Measurements from ENCODE around the gene MARCHF6.
"Not testable (repeated sequence)": the region's sequence is repeated elsewhere in the genome, so short reads cannot be mapped to it uniquely, and the experiment has no call there.

MARCHF6 gene

DNA sequence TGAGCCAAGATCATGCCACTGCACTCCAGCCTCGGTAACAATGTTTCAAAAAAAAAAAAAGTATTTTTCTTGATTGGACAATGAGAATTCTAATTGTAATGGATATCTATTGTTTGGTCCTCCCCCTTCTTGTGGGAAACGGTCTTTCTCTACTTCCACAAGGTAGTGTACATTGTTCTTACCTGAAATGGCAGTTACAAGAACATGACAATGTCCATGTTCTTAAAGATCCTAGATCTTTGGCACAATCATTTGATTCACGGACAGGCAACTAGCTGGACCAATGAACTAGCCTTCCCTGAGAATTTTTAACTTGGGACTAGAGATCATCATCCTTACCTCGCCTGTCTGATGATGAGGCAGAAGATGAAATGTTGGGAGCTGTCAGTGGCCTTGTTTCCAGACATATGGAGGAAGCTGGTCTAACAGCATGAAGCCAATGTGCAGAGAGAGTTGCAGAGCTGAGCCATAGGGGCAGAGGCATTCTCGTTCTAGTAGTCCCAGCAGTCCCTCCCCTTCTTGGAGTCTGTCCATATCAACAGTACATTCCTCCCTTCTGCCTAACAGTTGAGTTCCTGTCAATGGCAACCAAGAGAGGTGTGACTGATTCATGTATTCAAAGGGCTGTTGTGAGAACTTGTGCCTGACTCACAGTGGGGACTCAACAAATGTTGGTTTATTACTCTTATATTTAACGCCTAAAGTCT is 2.1 kb upstream of the MARCHF6 start:
- no peak for DNase-seq

DNA sequence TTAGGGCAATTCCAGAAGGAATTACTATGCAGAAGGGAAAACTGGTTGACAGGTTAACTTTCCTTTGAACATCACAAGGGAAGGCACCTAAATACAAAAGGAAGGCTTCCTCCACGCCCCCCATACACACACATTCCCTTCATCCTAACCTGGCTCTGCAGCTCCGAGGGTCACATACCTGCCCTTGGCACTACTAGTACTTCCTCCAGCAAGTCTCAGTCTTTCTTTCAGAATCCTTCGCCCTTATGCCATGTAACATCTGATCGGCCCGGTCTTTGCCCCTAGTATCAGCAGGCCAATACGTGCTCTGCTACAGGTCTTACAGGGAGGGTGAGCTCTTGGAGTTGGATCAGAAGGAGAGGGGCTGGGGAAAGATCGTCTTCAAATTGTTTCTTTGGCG is 1.6 kb upstream of the MARCHF6 start:
- DNase-seq, result no peak

DNA sequence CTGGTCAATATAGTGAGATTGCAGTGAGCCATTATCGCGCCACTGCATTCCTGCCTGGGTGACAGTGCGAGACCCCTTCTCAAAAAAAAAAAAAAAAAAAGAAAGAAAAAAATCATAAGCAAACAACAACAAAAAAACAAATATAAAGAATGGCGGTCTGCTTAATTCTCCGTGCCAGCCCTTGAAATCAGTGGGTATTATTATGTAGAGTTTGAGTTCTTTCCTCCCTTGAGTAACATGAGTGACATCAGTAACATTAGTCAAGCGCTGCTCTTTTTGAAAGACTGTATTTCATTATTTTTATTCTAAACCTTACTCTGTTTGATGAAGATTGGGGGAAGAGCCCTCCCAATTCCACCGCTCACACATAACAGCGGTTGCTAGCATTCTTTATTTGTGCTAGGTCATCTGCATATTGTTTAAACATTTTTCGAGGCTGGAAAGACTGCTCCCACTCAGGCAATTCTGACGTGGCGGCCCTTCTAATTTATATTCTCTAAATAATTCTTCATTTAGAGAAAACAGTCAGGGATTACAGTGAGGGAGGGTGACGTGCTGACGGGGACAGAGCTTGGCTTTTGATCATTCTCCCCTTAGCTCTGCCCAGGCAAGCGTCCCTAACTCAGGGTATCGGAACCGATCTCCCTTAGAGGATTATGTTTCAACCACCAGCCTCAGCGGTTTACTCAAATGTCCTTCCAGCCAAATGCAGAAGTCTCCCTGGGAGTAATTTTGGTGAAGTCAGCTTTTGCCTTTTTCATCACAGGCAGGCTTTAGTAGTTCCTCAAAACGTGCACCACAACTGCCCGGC is 860 bp upstream of the MARCHF6 start:
- DNase-seq, result peak; percentile 73

DNA sequence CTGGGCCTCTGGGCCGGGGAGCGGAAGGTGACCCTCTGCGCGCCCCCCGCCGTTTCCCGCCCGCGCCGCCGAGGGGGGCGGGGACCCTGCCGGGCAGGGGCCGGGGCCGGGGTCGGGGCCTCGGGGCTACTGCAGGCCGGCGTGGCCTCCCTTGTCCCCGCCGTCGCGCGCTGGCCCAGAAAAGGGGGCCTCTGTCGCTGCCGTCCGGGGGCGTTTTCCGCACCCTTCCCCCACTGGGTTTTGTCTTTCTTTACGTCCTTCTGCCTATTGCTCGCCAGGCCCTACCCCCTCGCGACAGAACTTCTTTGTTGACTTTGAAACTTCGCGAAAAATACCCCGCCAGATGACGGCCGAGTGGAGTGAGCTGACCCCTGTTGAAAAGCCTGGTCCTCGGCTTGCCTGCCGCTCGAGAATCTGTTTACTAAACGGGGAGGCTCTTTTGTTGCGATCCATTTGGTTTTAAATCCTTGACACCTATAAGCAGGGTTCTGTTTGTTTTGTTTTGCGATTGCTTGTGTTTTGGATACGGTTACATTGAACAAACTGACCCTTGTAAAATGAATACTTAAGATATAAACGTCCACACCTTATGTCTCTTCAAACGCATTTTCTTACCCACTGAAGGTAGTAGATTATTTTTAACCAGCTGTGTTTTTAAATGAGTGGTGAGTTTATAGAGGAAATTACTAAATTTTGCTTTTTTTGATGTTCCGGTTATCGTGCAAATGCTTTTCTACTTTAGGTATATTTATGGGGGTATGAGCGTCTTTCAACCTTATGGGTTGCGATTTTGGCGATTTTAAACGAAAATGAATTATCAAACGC is 765 bp downstream of the MARCHF6 start:
- peak; percentile 83 for DNase-seq

DNA sequence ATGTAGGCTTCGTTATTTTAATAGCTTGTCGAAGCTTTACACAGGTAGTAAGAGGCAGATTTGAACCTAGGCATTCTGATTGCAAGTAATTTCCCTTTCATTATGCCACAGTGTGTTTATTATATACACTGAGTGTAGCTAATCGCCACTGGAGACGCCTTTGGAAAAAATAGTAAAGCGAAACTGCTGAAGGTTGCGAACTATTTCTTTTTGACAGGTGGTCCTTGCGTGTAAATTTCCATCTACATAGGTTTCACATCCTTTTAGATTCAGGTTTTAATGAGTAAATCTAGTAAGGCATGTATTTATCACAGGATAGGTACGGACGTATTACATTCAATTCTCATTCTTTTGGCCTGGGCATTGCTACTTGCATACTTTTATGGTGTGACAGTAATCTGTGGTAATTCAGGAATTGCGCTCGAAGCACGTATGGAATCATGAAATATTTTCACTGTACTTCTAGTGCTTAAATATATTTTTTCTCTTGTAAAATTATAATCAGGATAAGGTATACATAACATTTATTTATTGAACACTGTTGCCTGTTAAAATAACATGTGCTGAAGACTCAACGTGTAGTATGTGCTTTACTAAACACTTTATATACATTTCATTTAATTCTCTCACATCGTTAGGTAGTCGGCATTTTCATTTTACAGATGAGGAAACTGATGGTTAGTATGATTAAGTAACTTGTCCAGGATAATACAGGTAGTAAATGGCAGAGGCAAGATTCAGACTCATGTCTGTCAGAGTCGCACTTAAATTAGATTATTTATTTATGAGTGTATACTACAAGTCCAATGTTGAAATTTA is 1.8 kb downstream of the MARCHF6 start:
- no peak for DNase-seq

DNA sequence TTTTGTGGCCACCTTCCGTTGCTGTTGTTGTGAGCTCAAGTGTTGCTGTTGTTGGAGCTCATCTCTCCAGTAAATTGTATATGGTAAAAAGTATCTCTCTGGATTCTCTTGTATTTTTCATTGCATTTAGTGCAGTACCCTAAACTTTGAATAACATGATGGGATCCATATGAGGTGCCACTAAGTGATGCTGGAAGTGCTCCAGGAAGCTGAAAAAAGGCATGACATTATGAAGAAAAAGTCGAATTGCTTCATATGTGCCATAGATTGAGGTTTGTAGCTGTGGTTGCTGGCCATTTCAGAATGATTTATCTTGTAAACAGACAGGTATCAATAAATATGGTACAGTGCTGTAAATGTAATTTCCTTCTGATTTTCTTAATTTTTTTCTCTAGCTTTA is 5.5 kb downstream of the MARCHF6 start:
- no peak for DNase-seq

DNA sequence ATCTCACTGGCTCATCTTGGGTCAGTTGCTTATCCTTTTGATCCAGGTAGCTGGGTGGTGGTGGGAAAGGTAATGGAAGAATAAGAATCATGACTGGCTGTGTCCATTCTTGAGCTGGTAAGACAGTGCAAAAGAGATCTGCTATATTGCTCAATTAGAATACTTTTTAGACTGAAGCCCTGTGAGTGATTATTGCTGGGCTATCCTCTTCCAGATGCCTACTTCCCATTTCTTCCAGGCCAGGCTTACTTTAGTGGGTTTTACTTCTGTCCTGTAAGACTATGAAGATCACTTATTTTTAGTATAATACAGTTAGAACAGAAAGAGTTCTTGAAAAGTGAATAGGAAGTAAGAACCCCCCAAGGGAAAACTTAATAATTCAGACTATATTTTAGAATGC is 7.2 kb downstream of the MARCHF6 start:
- DNase-seq, result no peak

DNA sequence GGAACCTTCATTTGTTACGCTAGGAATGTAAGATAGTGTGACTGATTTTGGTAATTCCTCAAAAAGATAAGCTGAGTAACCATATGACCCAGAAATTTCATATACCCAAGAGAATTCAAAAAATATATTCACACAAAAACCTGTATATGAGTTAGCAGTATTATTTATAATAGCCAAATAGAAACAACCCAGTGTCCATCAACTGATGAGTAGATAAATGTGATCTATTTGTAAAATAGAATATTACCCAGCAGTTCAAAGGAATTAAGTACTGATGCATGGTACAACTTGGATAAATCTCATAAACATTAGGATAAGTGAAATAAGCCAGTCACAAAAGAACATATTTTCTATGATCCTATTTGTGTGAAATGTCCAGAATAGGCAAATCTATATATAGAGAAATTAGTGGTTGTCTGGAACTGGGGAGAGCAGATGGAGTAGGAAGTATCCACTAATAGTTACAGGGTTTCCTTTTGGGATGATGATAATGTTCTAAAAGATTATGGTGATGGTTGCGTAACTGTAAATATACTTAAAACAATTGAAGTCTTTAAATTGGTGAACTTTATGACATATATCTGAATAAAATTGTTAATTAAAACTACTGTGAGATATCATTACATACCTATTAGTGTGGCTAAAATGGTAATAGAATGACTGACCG is 10.2 kb downstream of the MARCHF6 start:
- DNase-seq, result no peak

DNA sequence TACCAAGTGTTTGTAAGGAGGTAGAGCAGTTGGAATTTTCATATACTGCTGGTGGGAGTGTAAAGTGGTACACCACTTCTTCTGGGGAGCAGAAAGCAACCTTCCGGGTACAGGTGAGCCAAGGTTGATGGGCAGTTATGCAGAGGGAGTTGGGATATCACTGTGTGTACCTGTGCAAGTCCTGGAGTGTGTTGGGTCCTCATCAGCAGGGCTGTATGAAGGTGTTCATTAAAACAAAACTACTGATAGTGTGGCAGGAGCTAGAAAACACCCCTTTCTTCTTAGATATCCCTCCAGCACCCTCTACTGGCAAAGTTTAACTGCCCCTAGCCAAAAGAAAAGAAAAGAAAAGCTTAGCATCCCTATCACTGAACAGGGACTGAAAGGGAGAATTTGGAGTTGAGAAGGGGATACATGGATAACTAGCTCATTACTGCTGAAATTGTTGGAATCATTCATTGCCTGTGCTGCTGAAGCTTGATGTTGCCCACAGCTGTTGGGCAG is 10.7 kb downstream of the MARCHF6 start:
- DNase-seq, result no peak

DNA sequence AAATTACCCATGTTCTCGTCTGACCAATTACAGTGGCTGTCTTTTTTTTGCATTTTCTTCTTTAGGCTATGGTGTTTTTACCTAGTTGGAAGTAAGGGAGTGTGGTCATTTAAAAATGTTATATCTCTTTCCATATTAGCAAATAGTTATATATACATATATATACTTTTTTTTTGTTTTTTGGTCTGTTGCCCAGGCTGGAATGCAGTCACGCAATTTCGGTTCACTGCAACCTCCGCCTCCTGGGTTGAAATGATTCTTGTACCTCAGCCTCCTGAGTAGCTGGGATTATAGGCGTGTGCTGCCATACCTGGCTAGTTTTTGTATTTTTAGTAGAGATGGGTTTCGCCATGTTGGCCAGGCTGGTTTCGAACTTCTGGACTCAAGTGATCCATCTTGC is 12.3 kb downstream of the MARCHF6 start:
- no peak for DNase-seq

DNA sequence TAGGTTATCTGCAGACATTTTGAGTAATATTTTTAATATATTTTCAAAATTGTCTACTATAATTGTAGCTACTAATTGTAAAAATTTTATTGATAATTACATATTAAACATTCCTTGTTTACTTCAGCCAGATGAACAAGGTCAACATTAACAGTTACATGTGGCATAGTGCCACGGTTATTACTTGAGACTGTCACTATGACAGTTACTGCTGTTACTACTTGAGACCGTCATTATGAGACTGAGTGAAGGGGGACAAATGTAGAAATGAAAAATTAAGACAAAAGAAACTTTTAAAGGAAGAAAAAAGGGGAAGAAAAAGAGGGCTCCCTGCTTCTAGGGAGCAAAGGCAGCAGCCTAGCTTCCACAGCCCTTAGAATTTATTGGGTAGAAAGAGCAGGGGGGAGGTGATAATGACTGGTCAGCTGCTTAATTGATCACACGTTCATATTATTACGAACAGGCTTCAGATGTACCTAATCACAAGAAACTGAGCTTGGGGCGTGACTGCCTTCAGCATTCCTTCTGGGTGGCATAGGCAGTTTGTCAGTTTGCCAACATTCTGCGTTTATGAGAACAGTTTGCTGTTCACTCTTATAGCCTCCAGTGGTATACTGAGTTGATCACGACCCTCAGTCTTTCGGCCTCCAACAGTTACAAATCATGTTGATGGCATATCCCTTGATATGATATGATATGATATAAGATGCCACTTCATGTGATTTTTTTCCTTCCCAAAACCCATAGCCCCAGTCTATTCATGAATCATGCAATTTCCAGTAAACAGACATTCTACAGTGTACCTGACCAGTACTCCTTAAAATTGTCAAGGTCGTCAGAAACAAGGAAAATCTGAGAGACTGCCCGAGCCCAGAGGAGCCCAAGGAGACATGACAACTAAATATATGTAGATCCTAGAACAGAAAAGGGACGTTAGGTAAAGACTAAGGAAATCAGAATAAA is 13.1 kb downstream of the MARCHF6 start:
- DNase-seq, result no peak

DNA sequence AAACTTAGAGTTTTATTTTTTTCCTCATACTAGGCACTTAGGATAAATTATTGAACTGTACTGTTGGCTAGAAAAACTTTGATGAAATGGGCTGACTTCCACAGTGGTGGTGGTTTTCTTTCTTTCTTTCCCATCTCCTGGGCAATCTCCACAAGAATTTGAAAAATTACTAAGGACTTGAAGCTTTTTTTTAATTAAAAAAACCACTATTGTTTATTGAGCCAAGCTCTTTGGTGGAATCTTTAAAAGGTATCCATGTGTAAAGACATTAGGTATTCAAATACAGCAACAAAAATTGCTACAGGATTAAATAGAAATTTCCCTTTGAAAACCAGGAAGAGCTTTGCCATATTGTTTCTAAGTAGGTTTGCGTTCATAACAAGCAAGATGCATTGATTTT is 14.1 kb downstream of the MARCHF6 start:
- DNase-seq, result no peak

DNA sequence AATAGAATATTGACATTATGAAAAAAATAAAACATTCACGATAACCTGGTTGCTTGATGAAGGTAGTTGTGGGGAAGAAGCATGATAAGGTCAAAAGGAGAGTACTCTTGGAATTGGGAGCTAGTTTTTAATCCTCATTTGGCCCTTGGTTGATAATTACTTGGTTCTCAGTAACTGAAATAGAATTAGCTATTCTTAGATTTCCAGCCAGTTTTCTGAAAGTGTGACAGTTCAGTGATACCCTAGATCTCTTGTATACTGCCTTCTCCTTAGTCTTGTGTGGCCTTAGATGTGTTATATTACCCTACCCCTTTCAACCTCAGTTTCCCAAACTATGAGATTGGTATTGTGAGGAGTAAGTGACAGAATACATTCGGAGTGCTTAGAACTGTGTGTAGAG is 17.4 kb downstream of the MARCHF6 start:
- DNase-seq, result no peak

DNA sequence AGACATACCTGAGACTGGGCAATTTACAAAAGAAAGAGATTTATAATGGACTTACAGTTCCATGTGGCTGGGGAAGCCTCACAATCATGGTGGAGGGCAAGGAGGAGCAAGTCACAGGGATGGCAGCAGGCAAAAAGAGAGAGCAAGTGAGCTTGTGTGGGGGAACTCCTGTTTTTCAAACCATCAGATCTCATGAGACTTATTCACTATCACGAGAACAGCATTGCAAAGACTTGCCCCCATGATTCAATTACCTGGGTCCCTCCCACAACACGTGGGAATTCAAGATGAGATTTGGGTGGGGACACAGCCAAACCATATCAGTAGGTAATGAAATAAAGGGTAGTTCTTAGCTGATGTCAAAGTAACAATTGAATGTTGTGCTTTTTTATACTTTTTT is 17.9 kb downstream of the MARCHF6 start:
- DNase-seq, result not testable (repeated sequence)

DNA sequence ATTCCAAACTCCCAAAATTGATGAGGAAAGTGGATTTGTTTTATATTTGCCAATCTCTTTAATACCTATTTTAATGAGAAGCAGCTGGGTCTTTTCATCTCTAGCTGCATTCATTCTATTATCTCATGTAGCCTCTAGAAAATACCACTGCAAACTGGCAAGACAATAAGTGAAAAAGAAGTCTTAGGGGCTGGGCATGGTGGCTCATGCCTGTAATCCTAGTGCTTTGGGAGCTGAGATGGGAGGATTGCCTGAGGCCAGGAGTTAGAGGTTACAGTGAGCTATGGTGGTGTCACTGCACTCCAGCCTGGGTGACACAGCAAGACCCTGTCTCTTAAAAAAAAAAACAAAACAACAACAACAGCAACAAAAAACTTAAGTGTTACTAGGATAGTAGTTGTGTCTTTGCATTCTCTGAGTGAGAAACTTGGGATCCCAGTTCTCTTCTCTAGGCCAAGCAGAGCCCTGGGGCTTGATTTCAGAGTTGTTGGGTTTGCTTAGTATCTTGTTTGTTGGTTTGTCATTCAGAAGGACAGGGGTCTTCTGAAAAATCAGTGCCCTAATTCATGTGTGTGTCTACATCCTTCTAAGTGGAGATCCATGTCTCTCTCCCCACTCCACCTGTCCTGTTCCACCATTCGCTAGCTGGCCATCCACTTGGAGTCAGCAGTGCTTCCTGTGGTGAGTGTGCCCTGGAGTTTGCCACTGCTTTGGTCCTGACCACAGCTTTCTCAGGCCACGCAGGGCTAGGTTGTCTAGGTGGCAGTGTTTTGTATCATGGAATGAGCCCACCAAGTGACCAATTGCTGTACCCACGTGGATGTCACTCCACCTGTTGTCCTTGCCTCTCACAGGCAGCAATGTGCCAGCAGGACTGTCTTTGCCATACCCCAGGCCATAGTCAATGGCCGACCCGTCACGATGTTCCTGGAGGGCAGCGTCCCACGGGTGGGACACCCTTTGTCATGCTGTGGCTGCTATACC is 19.5 kb downstream of the MARCHF6 start:
- DNase-seq, result no peak

DNA sequence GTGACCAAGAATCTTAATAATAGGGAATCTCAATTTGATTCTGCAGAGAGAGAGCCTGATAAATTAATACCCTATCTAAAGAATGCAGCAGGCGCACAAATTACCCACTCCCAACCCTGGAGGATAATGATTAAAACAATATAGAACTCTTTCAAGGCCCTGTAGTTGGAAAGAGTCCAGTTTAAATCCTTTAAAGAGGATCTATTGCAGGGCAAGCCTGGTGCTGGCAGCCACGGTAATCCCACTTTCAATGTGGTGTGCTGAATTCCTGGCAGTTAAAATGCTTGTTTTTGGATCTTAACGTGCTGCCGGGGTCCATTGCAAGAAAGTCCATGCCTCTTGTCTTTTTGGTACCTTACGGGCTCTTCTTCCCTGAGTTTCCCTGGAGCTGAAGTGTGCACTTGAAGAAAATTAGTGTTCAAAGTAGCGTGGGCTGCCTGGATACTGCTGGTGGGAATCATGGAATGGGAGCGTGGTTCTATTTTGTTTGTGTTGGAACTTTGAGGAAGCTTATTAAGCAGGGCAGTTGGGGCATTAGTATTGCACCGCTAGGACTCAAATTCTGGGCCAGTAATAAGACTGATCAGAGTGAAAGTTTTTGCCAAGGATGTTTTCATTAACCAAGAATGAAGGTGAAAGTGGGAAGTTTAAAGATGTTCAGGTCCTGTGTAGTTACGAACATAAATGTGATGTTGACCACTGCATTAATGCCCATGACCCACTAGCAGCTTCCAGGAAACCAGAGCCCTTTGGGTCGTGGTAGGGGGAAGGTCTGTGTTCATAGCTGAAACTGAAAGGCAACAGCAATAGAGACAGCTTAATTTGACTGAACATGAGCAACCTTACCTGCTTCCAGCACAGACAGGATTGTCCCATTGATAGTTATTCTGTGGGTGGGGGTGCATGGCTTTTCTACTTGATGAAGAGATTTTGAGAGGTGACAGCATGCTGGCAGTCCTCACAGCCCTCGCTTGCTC is 20.8 kb downstream of the MARCHF6 start:
- no peak for DNase-seq

DNA sequence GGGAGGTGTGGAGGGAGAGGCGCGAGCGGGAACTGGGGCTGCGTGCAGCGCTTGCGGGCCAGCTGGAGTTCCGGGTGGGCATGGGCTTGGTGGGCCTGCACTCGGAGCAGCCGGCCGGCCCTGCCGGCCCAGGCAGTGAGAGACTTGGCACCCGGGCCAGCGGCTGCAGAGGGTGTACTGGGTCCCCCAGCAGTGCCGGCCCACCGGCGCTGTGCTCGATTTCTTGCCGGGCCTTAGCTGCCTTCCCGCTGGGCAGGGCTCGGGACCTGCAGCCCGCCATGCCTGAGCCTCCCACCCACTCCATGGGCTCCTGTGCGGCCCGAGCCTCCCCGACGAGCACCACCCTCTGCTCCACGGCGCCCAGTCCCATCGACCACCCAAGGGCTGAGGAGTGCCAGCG is 21.7 kb downstream of the MARCHF6 start:
- DNase-seq, result not testable (repeated sequence)

DNA sequence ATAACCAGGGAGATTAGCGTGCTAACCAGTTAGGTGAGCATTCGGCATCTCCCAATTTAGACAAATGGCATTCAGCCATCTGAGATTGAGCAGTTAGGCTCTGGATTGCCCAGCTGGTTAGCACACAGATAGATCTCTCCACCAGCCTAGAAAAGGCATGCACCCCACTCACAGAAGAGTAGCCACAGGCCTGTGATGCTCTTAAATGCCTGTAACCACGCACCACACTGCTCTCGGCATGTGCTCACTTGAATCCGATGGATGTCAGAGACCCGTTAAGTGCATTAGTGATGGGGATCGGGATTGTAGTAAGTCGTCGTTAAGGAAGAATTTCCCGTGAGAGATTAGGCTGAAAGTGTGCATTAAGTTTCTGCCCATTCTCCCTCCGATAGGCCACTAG is 23.0 kb downstream of the MARCHF6 start:
- no peak for DNase-seq

Data from activated effector memory CD4-positive, alpha-beta T cell treated with anti-CD3 and anti-CD28 coated beads, Interleukin-2, amount 50 U/mL, for 16 hours (primary cell).